GM23338 (cell line): Measurements from ENCODE around the gene LRRC57. TPM values are rescaled to one million over a fixed set of nuclear protein-coding genes. Genes with fewer than 3 reads are reported as not detected.
A peak's percentile ranks its signal among the peaks of the same experiment; 100 is the strongest.

Experiments used
- ATAC-seq: fragments of 200-7000 bp; cut with Tn5 transposase; 3 replicates; pipeline ENCODE4 v1.9.1; 2020
- DNase-seq: peaks from one replicate; pipeline ENCODE4 v3.0.0-alpha.2; 2015; ENCODE audit warnings: low spot score
- H2AFZ ChIP-seq: fragments of 200-600 bp; sonication (generic); 2 replicates; pipeline ENCODE4 v1.8.0; 2016; ENCODE audit warnings: antibody characterized with exemption, mild to moderate bottlenecking, moderate library complexity
- H3F3A ChIP-seq: fragments of 200-600 bp; sonication (generic); replicated peaks from 2 replicates; pipeline ENCODE4 v1.8.0; 2017; ENCODE audit warnings: antibody characterized with exemption, mixed run types, low read depth
- H3K27ac ChIP-seq: fragments of 200-600 bp; sonication (generic); 2 replicates; pipeline ENCODE4 v1.6.1; 2016; ENCODE audit warnings: low read depth
- H3K27me3 ChIP-seq: fragments of 200-600 bp; sonication (generic); 2 replicates; pipeline ENCODE4 v1.8.0; 2016; ENCODE audit warnings: mild to moderate bottlenecking, mixed run types, moderate library complexity; ENCODE audit not compliant: insufficient read depth
- H3K36me3 ChIP-seq: fragments of 200-600 bp; sonication (generic); 2 replicates; pipeline ENCODE4 v1.8.0; 2016; ENCODE audit warnings: mild to moderate bottlenecking; ENCODE audit not compliant: insufficient read depth
- H3K4me1 ChIP-seq: fragments of 200-600 bp; sonication (generic); 2 replicates; pipeline ENCODE4 v1.8.0; 2016; ENCODE audit warnings: mild to moderate bottlenecking, moderate library complexity; ENCODE audit not compliant: insufficient read depth
- H3K4me2 ChIP-seq: fragments of 200-600 bp; sonication (generic); 2 replicates; pipeline ENCODE4 v1.7.1; 2017; ENCODE audit warnings: mixed run types
- H3K4me3 ChIP-seq: fragments of 200-600 bp; sonication (generic); 2 replicates; pipeline ENCODE4 v1.6.1; 2016; ENCODE audit warnings: mixed run types
- H3K79me2 ChIP-seq: fragments of 200-600 bp; sonication (generic); replicated peaks from 2 replicates; pipeline ENCODE4 v1.8.0; 2017; ENCODE audit warnings: mild to moderate bottlenecking; ENCODE audit not compliant: insufficient read depth
- H3K9me2 ChIP-seq: fragments of 200-600 bp; sonication (generic); 2 replicates; pipeline ENCODE4 v1.8.0; 2017; ENCODE audit not compliant: insufficient read depth
- H4K20me1 ChIP-seq: fragments of 200-600 bp; sonication (generic); replicated peaks from 2 replicates; pipeline ENCODE4 v1.8.0; 2017; ENCODE audit warnings: mild to moderate bottlenecking; ENCODE audit not compliant: insufficient read depth
- H3K27ac Mint-ChIP-seq: 2 replicates; pipeline ENCODE4 v1.8.0; 2020; ENCODE audit warnings: inconsistent platforms, mild to moderate bottlenecking, moderate library complexity, mixed read lengths
- H3K27me3 Mint-ChIP-seq: 3 replicates; pipeline ENCODE4 v1.8.0; 2022; ENCODE audit warnings: low read depth, mild to moderate bottlenecking, moderate library complexity, mixed read lengths, inconsistent platforms; ENCODE audit not compliant: insufficient read depth, poor library complexity
- H3K36me3 Mint-ChIP-seq: 3 replicates; pipeline ENCODE4 v1.8.0; 2021; ENCODE audit warnings: low read depth, mild to moderate bottlenecking, inconsistent platforms, moderate library complexity, mixed read lengths
- H3K4me1 Mint-ChIP-seq: 3 replicates; pipeline ENCODE4 v1.8.0; 2020; ENCODE audit warnings: mild to moderate bottlenecking, inconsistent platforms, mixed read lengths
- H3K4me3 Mint-ChIP-seq: 3 replicates; pipeline ENCODE4 v1.8.0; 2021; ENCODE audit warnings: moderate library complexity, mild to moderate bottlenecking, inconsistent platforms, mixed read lengths
- H3K9me3 Mint-ChIP-seq: 3 replicates; pipeline ENCODE4 v1.8.0; 2020; ENCODE audit warnings: moderate library complexity, mild to moderate bottlenecking, inconsistent platforms, mixed read lengths
- CREB1 ChIP-seq: fragments of 250-450 bp; sonication (Bioruptor Pico); IDR thresholded peaks from 2 replicates; pipeline ENCODE4 v1.5.0; 2020; ENCODE audit warnings: low read depth, mild to moderate bottlenecking, moderate library complexity
- EZH2 ChIP-seq: fragments of 200-600 bp; sonication (generic); IDR thresholded peaks from one replicate; pipeline ENCODE4 v1.8.0; 2017; ENCODE audit warnings: antibody characterized with exemption, mild to moderate bottlenecking, low read depth; ENCODE audit not compliant: unreplicated experiment
- JUNB ChIP-seq: IDR thresholded peaks from one replicate; pipeline ENCODE4 v1.6.1; 2016; ENCODE audit warnings: antibody characterized with exemption; ENCODE audit not compliant: unreplicated experiment
- POLR2AphosphoS5 ChIP-seq: IDR thresholded peaks from 2 replicates; pipeline ENCODE4 v1.6.1; 2016; ENCODE audit warnings: antibody characterized with exemption, low read depth
- STAT1 ChIP-seq: IDR thresholded peaks from one replicate; pipeline ENCODE4 v1.6.1; 2016; ENCODE audit warnings: antibody characterized with exemption; ENCODE audit not compliant: unreplicated experiment
- ZNF114 ChIP-seq: fragments of 250-450 bp; sonication (Bioruptor Pico); IDR thresholded peaks from 2 replicates; pipeline ENCODE4 v1.5.0; 2020; ENCODE audit warnings: mild to moderate bottlenecking, moderate library complexity
- polyA plus RNA-seq: library from polyadenylated mRNA; unstranded; fragments of >200 nt; fragmentation: Nextera tagmentation; extraction: Ambion mirVana; gene quantifications from 2 replicates; pipeline ENCODE4 v1.2.1, GENCODE V29; 2016
- total RNA-seq: library from RNA; depleted of rRNA; stranded (reverse); fragments of >200 nt; shearing (Covaris generic); gene quantifications from 2 replicates; pipeline ENCODE4 v1.2.3, GENCODE V29; 2014; rRNA removed
- TF ChIP-seq, protein P1 (sequence below): IDR thresholded peaks from 2 replicates; pipeline ENCODE4 v1.6.1; 2016; ENCODE audit warnings: antibody characterized with exemption
- TF ChIP-seq, protein P2 (sequence below), 2 experiments: fragments of 200-600 bp in 1 of 2; sonication (generic) in 1 of 2; conservative IDR thresholded peaks; 2 replicates each; pipeline versions ENCODE4 v1.5.1 to v1.6.1; 2016 to 2017; ENCODE audit warnings: antibody characterized with exemption in 2 of 2, low read depth in 2 of 2, mild to moderate bottlenecking in 2 of 2, moderate library complexity in 1 of 2

Gene LRRC57
- total and polyA plus RNA-seq, 2 experiments from 2014 or later = 5.4 to 9.0 TPM

DNA sequence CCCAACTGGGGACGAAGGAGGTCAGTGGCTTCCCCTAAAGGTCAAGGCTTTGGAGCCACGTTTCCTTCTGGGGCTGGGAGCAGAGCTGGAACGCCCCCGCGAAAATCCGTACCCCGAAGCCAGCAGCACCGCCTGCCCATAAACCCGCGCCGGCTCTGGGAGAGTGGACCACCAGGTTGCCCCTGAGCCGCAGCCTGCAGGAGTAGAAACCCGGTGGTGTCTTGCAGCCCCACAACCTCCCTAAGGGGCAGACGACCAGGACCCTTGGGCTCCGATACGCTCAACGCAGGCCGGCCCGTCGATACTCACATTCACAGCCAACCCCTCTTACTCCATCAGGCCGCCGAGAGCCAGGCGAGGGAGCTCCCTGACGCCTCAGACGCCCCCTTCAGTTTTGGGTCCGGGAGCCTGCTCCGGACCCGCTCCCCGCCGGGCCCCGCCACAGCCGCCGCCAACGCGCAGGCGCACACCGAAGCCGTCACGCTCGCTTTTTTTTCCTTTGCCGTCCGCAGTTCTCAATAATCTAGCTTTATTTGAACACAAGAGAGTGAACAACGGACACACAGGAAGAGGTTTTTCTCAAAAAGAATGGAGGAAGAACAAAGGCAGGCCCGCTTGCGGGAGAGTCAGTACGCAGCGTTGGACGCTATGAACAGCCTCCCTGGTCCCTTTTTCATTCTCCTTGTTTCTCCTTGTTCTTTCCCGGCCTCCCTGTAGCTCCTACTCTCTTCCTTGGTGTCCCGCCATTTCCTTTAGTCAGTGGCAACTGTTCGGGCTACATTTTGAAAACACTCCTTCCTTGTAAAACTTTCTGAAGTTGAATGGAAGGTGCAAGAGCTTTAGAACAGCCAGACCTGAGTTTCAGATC, 57.7 kb downstream of the LRRC57 start, which contains the start of gene ZNF106:
Gene ZNF106 (minus strand): TSS at position 471 of the 868 bp plus-strand sequence. CDS start 18,852 bp downstream, outside the sequence.
- peaks cover 10% of the 10 kb centered on the region; the same call in 1 of the 2 replicates for H3K4me1 ChIP-seq
- H3K4me2 ChIP-seq = peak within 1 kb of the TSS; percentile 79
- H4K20me1 ChIP-seq = no peaks in the 10 kb centered on the region; the same call in 1 of the 2 replicates
- peak; percentile 94 for TF ChIP-seq CREB1 (CRISPR knock-in tag)
- peak; percentile 82 for TF ChIP-seq POLR2AphosphoS5
- no peak for TF ChIP-seq STAT1
- TF ChIP-seq, protein P1, sequence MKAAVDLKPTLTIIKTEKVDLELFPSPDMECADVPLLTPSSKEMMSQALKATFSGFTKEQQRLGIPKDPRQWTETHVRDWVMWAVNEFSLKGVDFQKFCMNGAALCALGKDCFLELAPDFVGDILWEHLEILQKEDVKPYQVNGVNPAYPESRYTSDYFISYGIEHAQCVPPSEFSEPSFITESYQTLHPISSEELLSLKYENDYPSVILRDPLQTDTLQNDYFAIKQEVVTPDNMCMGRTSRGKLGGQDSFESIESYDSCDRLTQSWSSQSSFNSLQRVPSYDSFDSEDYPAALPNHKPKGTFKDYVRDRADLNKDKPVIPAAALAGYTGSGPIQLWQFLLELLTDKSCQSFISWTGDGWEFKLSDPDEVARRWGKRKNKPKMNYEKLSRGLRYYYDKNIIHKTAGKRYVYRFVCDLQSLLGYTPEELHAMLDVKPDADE = peak; percentile 78
- peak within 1 kb of the TSS; percentile 96 for H3K27ac ChIP-seq
- peak within 1 kb of the TSS; percentile 72 for H3K4me3 ChIP-seq
- DNase-seq (peak; percentile 96), ATAC-seq (peak; percentile 78)
- no peaks in the 10 kb centered on the region for H3K27me3 ChIP-seq
- H3F3A ChIP-seq = no peaks in the 10 kb centered on the region
- no peaks in the 10 kb centered on the region for H3K36me3 ChIP-seq
- peak within 1 kb of the TSS; percentile 95 for H3K4me3 Mint-ChIP-seq
- H3K9me3 Mint-ChIP-seq = no peaks in the 10 kb centered on the region
- no peaks in the 10 kb centered on the region for H3K9me2 ChIP-seq
- H3K36me3 Mint-ChIP-seq = no peaks in the 10 kb centered on the region; the same call in 2 of the 3 replicates
- H3K4me1 Mint-ChIP-seq = peaks cover 9% of the 10 kb centered on the region; the same call in 2 of the 3 replicates
- peak within 1 kb of the TSS; percentile 99 for H3K27ac Mint-ChIP-seq
- peaks cover 40% of the 10 kb centered on the region for H3K79me2 ChIP-seq
- peak within 1 kb of the TSS; percentile 57 for H2AFZ ChIP-seq
- H3K27me3 Mint-ChIP-seq = peaks cover 17% of the 10 kb centered on the region

DNA sequence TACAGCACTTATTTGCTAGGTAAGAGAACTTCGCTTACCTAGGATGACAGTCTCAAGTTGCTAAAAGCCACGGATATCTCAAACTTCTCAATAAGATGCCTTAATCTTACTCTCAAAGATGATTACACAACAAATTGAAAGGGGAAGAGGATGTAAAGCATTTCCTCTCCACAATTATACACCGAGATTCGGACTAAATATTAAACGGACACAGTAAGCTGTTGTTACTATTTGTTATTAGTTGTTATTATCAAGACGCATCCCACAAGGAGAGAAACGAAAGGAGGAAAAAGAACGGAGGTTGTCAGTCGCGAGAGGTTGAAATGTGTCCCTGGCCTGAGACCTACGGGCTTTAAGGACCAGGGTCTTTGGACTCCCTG, 58.3 kb downstream of the LRRC57 start:
- Mint-ChIP-seq H3K36me3 (no peaks in the 10 kb centered on the region; the same call in 2 of the 3 replicates), H3K27ac (peak overlapping the region; percentile 99), H3K27me3 (peaks cover 14% of the 10 kb centered on the region), H3K9me3 (no peaks in the 10 kb centered on the region), H3K4me3 (peak overlapping the region; percentile 95), H3K4me1 (peaks cover 7% of the 10 kb centered on the region; the same call in 2 of the 3 replicates)
- no peak for TF ChIP-seq POLR2AphosphoS5
- TF ChIP-seq EZH2 = no peak
- TF ChIP-seq ZNF114 (CRISPR knock-in tag) = no peak
- no peak for TF ChIP-seq JUNB
- no peak for TF ChIP-seq STAT1
- TF ChIP-seq, protein P2, sequence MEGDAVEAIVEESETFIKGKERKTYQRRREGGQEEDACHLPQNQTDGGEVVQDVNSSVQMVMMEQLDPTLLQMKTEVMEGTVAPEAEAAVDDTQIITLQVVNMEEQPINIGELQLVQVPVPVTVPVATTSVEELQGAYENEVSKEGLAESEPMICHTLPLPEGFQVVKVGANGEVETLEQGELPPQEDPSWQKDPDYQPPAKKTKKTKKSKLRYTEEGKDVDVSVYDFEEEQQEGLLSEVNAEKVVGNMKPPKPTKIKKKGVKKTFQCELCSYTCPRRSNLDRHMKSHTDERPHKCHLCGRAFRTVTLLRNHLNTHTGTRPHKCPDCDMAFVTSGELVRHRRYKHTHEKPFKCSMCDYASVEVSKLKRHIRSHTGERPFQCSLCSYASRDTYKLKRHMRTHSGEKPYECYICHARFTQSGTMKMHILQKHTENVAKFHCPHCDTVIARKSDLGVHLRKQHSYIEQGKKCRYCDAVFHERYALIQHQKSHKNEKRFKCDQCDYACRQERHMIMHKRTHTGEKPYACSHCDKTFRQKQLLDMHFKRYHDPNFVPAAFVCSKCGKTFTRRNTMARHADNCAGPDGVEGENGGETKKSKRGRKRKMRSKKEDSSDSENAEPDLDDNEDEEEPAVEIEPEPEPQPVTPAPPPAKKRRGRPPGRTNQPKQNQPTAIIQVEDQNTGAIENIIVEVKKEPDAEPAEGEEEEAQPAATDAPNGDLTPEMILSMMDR (conservative IDR thresholded peaks at IDR 0.05; ENCODE audit: low read depth in 2 of 2) = no peak
- Histone ChIP-seq H3K9me2 (no peaks in the 10 kb centered on the region), H4K20me1 (no peaks in the 10 kb centered on the region; the same call in 1 of the 2 replicates), H3K36me3 (no peaks in the 10 kb centered on the region), H3K27ac (no peak overlapping the region), H3K4me3 (peak overlapping the region; percentile 72), H3K79me2 (peaks cover 44% of the 10 kb centered on the region), H3K27me3 (no peaks in the 10 kb centered on the region), H3K4me2 (peak overlapping the region; percentile 79), H2AFZ (peak overlapping the region; percentile 57), H3K4me1 (peaks cover 10% of the 10 kb centered on the region; the same call in 1 of the 2 replicates), H3F3A (no peaks in the 10 kb centered on the region)
- ATAC-seq (no peak), DNase-seq (no peak)

Other genes with a start within 250 kb of the LRRC57 start
- gene CAPN3, start 189.3 kb downstream of the LRRC57 start, total RNA-seq = 1.1 and 2.1 TPM in 2 replicates
- 0.37 and 0.84 TPM in 2 replicates for gene CAPN3, start 189.3 kb downstream of the LRRC57 start, polyA plus RNA-seq
- 46.5 and 48.0 TPM in 2 replicates for gene ZNF106, start 57.7 kb downstream of the LRRC57 start, total RNA-seq
- 39.6 and 53.7 TPM in 2 replicates for gene ZNF106, start 57.7 kb downstream of the LRRC57 start, polyA plus RNA-seq
- gene SNAP23, start 53.2 kb downstream of the LRRC57 start, total RNA-seq = 75.8 and 88.1 TPM in 2 replicates
- gene SNAP23, start 53.2 kb downstream of the LRRC57 start, polyA plus RNA-seq = 53.5 and 58.8 TPM in 2 replicates
- 30.9 and 78.6 TPM in 2 replicates for gene HAUS2, start within 50 bp of the LRRC57 start, total RNA-seq
- 32.7 and 39.1 TPM in 2 replicates for gene HAUS2, start within 50 bp of the LRRC57 start, polyA plus RNA-seq
- 4.7 and 6.2 TPM in 2 replicates for gene STARD9, start 26.8 kb upstream of the LRRC57 start, total RNA-seq
- 1.2 and 1.8 TPM in 2 replicates for gene STARD9, start 26.8 kb upstream of the LRRC57 start, polyA plus RNA-seq
- gene CDAN1, start 188.3 kb upstream of the LRRC57 start, total RNA-seq = 14.7 and 15.8 TPM in 2 replicates
- gene CDAN1, start 188.3 kb upstream of the LRRC57 start, polyA plus RNA-seq = 6.0 and 6.6 TPM in 2 replicates